ENCODE data around the gene KLHL25.

Gene KLHL25

DNA sequence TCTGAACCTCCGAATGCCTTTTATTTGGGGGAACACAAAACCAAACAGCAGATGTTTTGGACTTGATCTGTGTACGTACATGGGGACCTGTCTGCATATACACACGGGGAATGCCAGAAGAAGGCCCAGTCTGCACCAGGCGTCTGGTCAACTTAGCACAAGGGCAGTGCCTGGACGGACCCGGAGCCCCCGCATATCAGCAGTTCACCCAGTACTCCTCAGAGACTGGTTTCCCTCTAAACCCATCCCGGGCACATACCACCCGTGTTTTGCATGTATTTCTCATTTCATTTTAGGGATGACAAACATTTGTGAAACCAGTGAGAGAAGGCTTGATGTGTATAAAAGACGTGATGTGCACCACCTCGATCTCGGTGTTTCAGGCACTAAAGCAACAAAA, 49.7 kb downstream of the KLHL25 start:
- no peak for DNase-seq (ENCODE audit: low spot score)

DNA sequence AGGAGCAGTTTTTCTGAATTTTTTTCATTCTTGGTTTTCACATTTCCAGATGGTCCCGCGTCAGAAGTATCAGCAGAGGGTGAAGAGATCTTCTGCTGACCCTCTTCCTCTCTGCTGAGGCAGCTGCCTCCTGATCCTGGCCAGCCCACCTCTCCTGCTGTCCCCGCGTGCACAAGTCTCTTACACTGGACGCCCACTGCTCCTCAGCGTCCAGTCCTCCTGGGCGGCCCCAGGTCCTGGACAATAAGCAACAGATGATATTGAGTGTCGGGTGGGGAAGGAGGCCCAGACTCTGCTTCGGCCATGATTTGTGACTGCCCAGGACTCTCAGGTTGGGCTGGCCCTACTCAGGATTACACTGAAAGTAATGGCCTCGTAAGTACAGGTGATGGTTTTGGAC, 50.1 kb downstream of the KLHL25 start:
- DNase-seq (ENCODE audit: low spot score), result no peak

GRCh38 chr15:85743392-85744055, 51.2 kb downstream of the KLHL25 start:
- no peak for DNase-seq (ENCODE audit: low spot score)

GRCh38 chr15:85742186-85742821, 52.4 kb downstream of the KLHL25 start:
- no peak for DNase-seq (ENCODE audit: low spot score)

GRCh38 chr15:85741662-85742061, 53.1 kb downstream of the KLHL25 start:
- DNase-seq (ENCODE audit: low spot score), result no peak

DNA sequence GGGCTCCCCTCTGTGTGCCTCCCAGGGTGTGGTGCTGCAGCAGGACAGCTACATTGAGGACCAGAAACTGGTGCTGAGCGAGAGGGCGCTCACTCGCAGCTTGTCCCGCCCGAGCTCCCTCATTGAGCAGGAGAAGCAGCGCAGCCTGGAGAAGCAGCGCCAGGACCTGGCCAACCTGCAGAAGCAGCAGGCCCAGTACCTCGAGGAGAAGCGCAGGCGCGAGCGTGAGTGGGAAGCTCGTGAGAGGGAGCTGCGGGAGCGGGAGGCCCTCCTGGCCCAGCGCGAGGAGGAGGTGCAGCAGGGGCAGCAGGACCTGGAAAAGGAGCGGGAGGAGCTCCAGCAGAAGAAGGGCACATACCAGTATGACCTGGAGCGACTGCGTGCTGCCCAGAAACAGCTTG, 53.7 kb downstream of the KLHL25 start:
- DNase-seq (ENCODE audit: low spot score), result no peak

DNA sequence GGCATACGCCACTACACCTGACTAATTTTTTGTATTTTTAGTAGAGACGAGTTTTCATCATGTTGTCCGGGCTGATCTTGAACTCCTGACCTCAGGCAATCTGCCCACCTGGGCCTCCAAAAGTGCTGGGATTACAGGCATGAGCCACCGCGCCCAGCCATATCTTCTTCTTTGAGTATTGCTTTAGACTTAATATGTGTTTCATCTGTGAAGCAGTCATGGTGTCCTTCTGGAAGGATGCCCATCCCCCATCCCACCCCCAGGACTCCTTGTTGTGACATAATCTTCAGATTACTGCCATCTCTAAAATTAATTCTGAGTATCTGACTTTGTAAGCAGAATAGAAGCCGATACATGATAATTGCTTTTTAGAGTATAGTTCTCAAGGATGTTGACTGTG, 57.7 kb downstream of the KLHL25 start:
- no peak for DNase-seq (ENCODE audit: low spot score)

GRCh38 chr15:85733416-85733815, 61.3 kb downstream of the KLHL25 start:
- no peak for DNase-seq (ENCODE audit: low spot score)

GRCh38 chr15:85730001-85730820, 64.5 kb downstream of the KLHL25 start:
- peak; percentile 63 for DNase-seq (ENCODE audit: low spot score)

GRCh38 chr15:85727068-85727467, 67.7 kb downstream of the KLHL25 start:
- no peak for DNase-seq (ENCODE audit: low spot score)

DNA sequence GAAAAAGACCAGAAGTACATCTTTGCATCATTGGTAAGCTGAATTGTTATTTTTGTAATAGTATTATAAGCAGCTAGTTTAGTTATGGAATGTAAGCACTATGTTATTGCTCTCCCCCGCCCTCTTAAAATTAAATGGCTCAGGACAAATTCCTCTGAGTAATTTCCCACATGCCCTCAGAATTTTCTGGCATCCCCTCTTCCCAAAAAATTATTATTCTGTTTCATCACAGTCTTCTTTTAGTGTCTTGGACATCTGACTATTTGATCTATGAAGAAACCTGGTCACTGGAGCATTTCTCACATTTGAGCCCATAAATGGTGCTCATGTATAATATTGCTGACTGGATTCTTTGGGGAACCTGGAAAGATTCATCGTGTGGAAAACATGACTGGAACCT, 68.3 kb downstream of the KLHL25 start:
- no peak for DNase-seq (ENCODE audit: low spot score)

- no peak for DNase-seq (ENCODE audit: low spot score)
Measured at GRCh38 chr15:85725564-85725963, 69.2 kb downstream of the KLHL25 start.

DNA sequence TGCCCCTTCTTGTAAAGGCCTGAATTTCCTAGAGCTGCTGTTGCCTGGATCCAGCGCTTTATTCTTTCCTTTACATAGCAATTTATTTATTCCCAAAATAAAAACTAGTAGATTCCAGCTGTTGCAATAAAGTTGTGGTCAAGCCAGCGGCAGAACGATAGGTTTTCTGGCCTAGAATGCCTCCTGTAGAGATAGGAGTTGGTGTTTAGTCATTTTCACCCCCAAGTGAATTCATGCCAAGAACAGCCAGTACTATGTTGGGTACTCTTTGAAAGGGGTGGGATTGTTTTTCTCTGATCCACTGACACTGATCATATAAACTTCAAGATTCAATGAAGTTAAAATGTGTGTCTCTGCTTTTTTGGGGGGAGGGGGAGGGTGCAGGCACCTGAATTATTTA, 69.7 kb downstream of the KLHL25 start:
- no peak for DNase-seq (ENCODE audit: low spot score)

- DNase-seq (ENCODE audit: low spot score), result peak; percentile 27
Measured at GRCh38 chr15:85723960-85724945, 70.5 kb downstream of the KLHL25 start.

GRCh38 chr15:85722374-85723152, 72.2 kb downstream of the KLHL25 start:
- no peak for DNase-seq (ENCODE audit: low spot score)

DNA sequence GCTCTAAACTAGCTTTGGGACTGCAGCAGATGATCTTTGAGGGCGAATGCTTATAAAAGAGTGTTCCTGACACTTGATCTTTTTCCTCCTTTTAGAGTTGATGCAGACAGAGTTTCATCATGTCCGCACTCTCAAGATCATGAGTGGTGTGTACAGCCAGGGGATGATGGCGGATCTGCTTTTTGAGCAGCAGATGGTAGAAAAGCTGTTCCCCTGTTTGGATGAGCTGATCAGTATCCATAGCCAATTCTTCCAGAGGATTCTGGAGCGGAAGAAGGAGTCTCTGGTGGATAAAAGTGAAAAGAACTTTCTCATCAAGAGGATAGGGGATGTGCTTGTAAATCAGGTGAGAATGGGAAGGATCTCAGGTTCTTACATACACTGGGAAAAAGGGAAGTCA, 75.7 kb downstream of the KLHL25 start:
- no peak for DNase-seq (ENCODE audit: low spot score)

DNA sequence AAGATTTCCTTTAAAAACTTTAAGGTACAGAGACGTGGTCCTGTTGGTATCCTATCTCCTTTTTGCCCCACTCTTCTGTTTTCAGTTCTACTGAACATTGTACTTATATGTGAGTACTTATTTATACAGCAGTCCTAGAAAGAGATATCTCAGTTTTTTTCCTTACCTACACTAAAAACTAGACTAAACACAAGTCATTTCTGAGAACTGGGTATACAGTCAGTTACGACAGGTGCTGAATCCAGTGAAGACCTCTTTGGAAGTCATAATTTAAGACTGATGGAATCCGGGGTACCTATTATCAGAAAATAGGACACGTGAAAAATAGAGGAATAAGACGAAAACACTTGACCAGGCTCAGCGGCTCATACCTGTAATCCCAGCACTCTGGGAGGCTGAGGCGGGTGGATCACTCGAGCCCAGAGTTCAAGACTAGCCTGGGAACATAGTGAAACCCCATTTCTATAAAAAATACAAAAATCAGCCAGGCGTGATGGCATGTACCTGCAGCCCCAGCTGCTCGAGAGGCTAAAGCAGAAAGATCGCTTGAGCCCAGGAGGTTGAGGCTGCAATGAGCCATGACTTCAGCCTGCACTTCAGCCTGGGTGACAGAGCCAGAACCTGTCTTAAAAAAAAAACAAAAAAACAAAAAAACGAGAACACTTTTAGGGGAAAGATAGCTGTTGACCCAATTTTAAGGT, 76.3 kb downstream of the KLHL25 start:
- DNase-seq (ENCODE audit: low spot score), result no peak

- DNase-seq (ENCODE audit: low spot score), result no peak
Measured at GRCh38 chr15:85717212-85717611, 77.5 kb downstream of the KLHL25 start.

GRCh38 chr15:85716261-85716660, 78.5 kb downstream of the KLHL25 start:
- no peak for DNase-seq (ENCODE audit: low spot score)

GRCh38 chr15:85711580-85712192, 83.0 kb downstream of the KLHL25 start:
- DNase-seq (ENCODE audit: low spot score), result no peak

Measured in CD4-positive, alpha-beta T cell treated with Interleukin-6 at 100 ng/mL for 8 hours (primary cell).